Lower leg skin (tissue), 4 donors: ENCODE measurements around the gene DDX1. TPM values are rescaled to one million over a fixed set of nuclear protein-coding genes. Genes with fewer than 3 reads are reported as not detected.

Source experiments
- DNase-seq, 2 donors: peaks; one replicate each; pipeline ENCODE4 v3.0.0-alpha.2; 2019; ENCODE audit warnings: low spot score in 2 of 2
- H3K4me3 ChIP-seq: fragments of 200-600 bp; sonication (generic); 2 replicates; pipeline ENCODE4 v1.5.1; 2017; ENCODE audit warnings: mild to moderate bottlenecking, low read depth; ENCODE audit not compliant: poor library complexity, severe bottlenecking
- POLR2A ChIP-seq, 2 donors: fragments of 450-650 bp; IDR thresholded peaks; one replicate each; pipeline ENCODE4 v1.6.1; 2016 to 2017; ENCODE audit warnings: antibody characterized with exemption in 2 of 2, mild to moderate bottlenecking in 1 of 2, moderate library complexity in 1 of 2
- WGBS, 2 donors: methylation state at CpG; one replicate each; pipeline ENCODE4 v1.1.5; 2018; 5-methylcytosine and 5-hydroxymethylcytosine counted together
- intact Hi-C: fragments of 100-400 bp; cut with DNase I; formaldehyde crosslinking; loops from one replicate; pipeline ENCODE4 v1.15.0; 2023; ENCODE audit warnings: low total_unique reads
- total RNA-seq, 4 donors: library from RNA; depleted of rRNA; stranded (reverse); fragments of >200 nt; gene quantifications; one replicate each; pipeline ENCODE4 v1.1.0, GENCODE V29; 2016
- TF ChIP-seq, protein P1 (sequence below), 3 donors: fragments of 450-650 bp; IDR thresholded peaks; one replicate each; pipeline ENCODE4 v1.5.1; 2016; ENCODE audit warnings: antibody characterized with exemption in 3 of 3, mild to moderate bottlenecking in 3 of 3, moderate library complexity in 2 of 3

Gene DDX1
- total RNA-seq, 4 donors from 2014 or later, result 38.8 to 55.5 (median 44.4) TPM

DNA sequence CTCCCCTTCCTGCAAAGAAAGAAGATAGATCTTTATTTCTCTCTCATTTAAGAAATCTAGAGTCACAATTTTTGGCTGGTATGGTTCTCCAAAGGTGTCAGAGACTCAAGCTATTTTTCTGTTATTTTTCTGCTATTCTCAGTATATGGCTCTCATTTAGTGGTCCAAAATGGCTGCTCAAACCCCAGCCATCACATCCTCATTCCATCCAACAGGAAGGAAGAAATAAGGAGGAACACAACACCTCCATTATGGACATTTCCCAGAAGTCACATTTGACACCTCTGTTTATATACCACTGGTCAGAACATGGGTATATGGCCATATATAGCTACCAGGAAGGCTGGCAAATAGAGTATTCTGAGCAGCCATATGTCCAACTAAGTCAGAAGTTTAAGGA, 7.4 kb upstream of the DDX1 start:
- DNase-seq, result no peak
- intact Hi-C loops, result no loop called here
- no peak for TF ChIP-seq POLR2A (IDR thresholded peaks at IDR 0.05)
- TF ChIP-seq, protein P1, sequence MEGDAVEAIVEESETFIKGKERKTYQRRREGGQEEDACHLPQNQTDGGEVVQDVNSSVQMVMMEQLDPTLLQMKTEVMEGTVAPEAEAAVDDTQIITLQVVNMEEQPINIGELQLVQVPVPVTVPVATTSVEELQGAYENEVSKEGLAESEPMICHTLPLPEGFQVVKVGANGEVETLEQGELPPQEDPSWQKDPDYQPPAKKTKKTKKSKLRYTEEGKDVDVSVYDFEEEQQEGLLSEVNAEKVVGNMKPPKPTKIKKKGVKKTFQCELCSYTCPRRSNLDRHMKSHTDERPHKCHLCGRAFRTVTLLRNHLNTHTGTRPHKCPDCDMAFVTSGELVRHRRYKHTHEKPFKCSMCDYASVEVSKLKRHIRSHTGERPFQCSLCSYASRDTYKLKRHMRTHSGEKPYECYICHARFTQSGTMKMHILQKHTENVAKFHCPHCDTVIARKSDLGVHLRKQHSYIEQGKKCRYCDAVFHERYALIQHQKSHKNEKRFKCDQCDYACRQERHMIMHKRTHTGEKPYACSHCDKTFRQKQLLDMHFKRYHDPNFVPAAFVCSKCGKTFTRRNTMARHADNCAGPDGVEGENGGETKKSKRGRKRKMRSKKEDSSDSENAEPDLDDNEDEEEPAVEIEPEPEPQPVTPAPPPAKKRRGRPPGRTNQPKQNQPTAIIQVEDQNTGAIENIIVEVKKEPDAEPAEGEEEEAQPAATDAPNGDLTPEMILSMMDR (IDR thresholded peaks at IDR 0.05), result no peak
- H3K4me3 ChIP-seq, result no peak overlapping the region

DNA sequence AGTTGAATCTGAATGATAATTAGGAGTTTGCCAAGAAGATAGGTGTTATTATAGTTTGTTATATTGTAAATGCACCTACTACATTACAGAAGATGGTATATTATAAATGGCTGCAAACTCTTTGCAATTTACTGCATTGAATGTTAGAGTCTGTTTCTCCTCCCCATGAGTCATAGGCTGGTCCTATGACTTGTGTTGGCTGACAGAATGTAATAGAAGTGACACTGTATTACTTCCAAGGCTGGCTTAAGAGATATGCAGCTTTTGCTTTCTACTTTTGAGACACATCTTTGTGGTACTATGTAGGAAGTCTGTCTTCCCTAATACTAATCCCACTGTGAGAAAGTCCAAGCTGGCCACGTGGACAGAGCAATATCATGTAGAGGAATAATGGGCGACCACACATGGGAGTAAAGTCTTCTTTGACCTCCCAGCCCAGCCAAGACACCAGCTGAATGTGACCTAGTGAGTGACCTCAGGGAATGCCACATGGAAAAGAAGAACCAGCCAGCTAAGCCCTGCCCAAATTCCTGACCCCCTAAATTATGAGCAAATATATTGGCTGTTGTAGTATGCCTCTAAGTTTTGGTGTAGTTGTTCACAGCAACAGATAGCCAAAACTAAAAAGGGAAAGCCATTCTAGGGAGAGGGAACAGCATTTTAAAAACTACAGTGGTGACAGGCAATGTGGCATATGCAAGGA, 6.8 kb upstream of the DDX1 start:
- DNase-seq, result no peak
- WGBS, 2 donors, result 87 to 94% methylated on average over 2 of the region's 2 CpGs
- no peak for TF ChIP-seq POLR2A (IDR thresholded peaks at IDR 0.05)
- TF ChIP-seq, protein P1 (IDR thresholded peaks at IDR 0.05), result no peak
- H3K4me3 ChIP-seq, result no peak overlapping the region
- intact Hi-C loops, result no loop called here

DNA sequence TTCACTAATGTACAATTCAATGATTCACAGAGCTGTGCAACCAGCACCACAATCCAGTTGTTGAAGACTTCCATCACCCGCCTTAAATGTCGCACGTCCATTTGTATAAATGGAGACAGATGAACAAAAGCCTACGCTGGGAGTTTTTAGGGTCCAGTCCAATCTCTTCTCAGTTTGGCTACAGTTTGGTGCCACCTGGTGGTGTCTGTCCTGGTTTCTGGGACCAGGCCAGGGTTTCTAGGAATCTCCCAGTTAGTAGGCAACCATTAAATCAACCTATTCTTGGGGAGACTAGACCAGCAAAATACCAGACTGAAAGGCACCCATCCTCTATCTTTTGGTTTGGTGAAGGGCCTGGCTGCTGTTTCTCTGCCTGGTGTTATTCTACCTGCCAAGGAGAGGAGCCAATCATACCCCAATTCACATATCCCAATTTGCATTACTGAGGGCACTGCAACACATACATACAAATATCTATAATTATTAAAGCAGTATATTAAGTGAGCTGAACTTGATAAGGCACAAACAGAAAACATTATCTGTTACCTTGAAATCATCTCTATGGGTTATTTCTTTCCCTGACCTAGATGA, 3.2 kb upstream of the DDX1 start:
- intact Hi-C loops, result no loop called here
- TF ChIP-seq, protein P1 (IDR thresholded peaks at IDR 0.05), result no peak
- TF ChIP-seq POLR2A (IDR thresholded peaks at IDR 0.05), result no peak
- peak in 1 of 2 donors; percentile 20 for DNase-seq
- no peak overlapping the region for H3K4me3 ChIP-seq
- WGBS, 2 donors, result 33 to 42% methylated on average over 4 of the region's 4 CpGs

DNA sequence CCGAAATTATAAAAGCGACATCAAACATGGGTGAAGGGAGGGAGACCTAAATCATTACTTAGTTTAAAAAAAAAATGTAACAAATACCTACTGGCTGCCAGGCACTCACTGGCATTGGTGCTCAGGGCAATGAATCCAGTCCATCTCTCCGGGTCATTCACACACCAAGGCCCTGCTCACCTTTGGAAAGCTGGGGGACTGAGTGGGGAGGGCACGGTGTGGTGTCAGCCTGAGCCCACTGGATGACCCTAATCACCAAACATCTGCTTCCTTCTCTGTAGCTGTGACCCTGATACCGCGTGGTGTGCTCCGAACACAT, 336 bp upstream of the DDX1 start:
- WGBS, 2 donors, result 12 to 14% methylated on average over 7 of the region's 7 CpGs
- DNase-seq, result no peak
- H3K4me3 ChIP-seq, result peak overlapping the region; percentile 94
- TF ChIP-seq, protein P1 (IDR thresholded peaks at IDR 0.05), result no peak
- TF ChIP-seq POLR2A (IDR thresholded peaks at IDR 0.05), result no peak
- intact Hi-C loops, result no loop called here

DNA sequence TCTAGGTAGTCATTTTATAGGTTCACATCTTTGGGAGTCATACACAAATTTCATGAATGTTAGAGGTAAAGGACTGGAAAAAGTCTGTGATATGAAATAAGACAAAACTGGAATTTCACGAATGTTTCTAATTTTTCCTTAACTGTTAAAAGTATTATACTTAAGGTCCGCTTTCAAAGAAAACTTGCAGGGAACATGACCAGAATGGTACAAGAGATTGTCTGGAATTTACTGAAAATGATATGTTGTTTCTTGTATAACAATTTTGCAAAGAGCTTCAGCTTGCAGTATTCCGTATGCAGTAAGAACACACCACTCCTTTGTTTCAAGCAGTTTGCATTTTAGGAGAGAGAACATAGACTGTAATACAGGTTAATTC, 1.6 kb downstream of the DDX1 start:
- TF ChIP-seq, protein P1 (IDR thresholded peaks at IDR 0.05), result no peak
- no peak for TF ChIP-seq POLR2A (IDR thresholded peaks at IDR 0.05)
- DNase-seq, result no peak
- H3K4me3 ChIP-seq, result no peak overlapping the region
- 80 to 83% methylated on average over 3 of the region's 3 CpGs for WGBS, 2 donors
- intact Hi-C loops, result no loop called here
